GM21825 (cell line): ENCODE results near the gene PARP8.
"Not testable (repeated sequence)": the region's sequence is repeated elsewhere in the genome, so short reads cannot be mapped to it uniquely, and the experiment has no call there.

Experiments
- ATAC-seq: cut with Tn5 transposase; IDR thresholded peaks from one replicate; pipeline ENCODE4 v1.9.1; 2021; ENCODE audit warnings: mild to moderate bottlenecking, moderate library complexity; ENCODE audit not compliant: unreplicated experiment

The PARP8 gene

DNA sequence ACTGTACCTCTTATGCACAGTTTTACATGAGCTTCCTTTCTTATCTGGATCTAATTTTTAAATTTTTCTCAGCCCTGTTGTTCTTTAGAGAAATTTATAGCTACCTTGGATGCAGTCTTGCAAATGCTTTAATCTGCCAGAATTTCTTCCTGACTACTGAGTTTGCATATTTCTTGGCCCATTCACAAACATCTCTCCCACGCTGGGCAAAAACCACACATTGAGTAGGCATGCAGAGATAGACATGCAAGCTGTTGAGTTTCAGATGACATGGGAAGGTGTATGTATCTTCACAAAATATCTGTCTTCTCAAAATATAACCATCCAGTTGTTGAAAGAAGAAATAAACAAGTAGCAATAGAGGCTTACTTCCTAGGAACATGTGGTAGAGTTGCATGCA lies 101.2 kb downstream of the PARP8 start:
- ATAC-seq, result no peak

- ATAC-seq, result no peak
Measured at GRCh38 chr5:50768634-50769033, 102.2 kb downstream of the PARP8 start.

DNA sequence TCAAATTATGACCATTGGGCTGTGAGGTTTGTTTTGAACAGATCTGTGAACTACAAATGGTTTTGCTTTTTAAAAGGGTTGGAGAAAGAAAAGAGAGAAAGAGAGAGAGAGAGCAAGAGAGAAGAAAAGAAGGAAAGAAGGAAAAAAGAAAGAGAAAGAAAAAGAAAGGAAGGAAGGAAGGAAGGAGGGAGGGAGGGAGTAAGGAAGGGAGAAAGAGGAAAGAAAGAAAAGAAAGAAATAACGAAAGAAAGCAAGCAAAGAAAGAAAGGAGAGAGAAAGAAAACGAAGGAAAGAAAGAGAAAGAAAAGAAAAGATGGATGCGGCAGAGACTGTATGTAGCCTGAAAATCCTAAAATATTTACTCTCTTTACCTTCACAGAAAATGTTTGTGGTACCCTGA lies 104.0 kb downstream of the PARP8 start:
- ATAC-seq, result no peak

GRCh38 chr5:50774446-50775175 lies 108.2 kb downstream of the PARP8 start:
- not testable (repeated sequence) for ATAC-seq

GRCh38 chr5:50786073-50786472 lies 119.6 kb downstream of the PARP8 start:
- no peak for ATAC-seq

DNA sequence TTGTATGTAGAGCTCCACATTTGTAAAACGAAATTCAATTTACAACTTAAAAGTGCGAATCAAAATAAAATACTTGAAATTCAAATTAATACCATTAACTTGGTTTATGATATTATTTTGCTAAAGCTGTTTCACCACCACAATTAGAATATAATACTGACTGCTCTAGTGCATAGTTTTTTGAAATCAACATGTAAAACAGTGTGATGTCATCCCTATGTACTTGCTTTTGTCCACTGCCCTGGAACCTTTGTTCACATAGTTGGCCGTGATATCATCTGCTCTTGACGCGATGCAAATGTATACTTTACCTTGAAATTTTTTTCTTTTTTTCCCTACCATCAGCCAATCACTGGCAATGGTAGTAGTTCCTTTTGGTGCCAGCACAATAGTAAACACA lies 125.4 kb downstream of the PARP8 start:
- no peak for ATAC-seq

- no peak for ATAC-seq
Measured at GRCh38 chr5:50792843-50793242, 126.4 kb downstream of the PARP8 start.

GRCh38 chr5:50794812-50795211 lies 128.4 kb downstream of the PARP8 start:
- no peak for ATAC-seq

GRCh38 chr5:50798002-50798401 lies 131.6 kb downstream of the PARP8 start:
- no peak for ATAC-seq

GRCh38 chr5:50799596-50799995 lies 133.2 kb downstream of the PARP8 start:
- ATAC-seq, result no peak

DNA sequence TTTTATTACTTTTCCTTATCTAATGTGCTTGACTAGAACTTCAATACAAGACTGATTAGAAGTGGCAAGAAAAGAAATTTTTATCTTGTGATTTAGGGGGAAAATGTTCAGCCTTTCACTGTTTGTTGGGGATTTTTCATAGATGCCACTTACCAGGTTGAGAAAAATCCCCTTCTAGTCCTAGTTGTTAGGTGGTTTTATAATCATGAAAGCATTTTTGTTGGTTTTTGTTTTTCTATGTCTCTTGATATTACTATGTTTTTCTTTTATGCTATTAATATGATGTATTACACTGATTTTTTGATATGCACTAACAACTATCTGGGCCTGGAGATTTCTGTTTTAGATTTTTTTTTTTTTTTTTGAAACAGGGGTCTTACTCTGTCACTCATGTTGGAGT lies 134.0 kb downstream of the PARP8 start:
- no peak for ATAC-seq

GRCh38 chr5:50807661-50808060 lies 141.2 kb downstream of the PARP8 start:
- ATAC-seq, result no peak

DNA sequence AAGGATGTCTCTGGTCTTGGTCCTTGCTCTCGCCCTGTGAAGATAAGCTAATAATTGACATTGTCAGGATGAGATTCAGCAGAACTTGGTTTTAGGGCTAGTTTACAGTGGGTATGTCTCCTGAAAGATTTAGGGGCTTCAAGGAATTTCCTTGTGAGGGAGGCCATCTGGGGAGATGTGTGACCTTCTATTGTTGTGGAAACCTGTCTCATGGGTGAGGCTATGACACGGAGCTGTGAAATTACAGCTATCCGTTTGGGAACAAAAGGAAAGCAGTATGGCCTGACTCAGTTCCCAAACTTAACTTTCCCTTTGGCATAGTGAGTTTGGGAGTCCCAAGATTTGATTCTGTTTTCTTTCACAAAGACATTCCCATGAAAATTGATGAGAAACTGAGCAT lies 142.0 kb downstream of the PARP8 start:
- no peak for ATAC-seq

DNA sequence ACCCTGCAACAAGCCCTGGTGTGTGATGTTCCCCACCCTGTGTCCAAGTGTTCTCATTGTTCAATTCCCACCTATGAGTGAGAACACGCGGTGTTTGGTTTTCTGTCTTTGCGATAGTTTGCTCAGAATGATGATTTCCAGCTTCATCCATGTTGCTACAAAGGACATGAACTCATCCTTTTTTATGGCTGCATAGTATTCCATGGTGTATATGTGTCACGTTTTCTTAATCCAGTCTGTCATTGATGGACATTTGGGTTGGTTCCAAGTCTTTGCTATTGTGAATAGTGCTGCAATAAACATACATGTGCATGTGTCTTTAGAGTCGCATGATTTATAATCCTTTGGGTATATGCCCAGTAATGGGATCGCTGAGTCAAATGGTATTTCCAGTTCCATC lies 145.3 kb downstream of the PARP8 start:
- ATAC-seq, result not testable (repeated sequence)

DNA sequence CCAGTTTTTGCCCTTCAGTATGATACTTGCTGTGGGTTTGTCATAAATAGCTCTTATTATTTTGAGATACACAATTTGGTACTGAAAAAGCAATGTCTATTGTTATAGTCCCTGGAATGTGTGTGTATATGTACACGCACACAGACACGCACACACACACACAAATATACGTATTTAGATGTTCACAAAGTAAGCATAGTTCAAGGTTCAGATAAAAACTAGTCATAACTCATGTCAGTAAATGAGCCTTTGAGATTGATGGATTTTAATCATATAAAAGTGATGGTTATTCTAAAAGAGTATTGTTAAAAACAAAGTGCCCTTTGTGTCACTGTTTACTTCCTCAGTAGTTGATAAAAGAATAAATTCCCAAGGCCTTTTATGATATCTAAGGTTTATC lies 147.3 kb downstream of the PARP8 start:
- ATAC-seq, result no peak

GRCh38 chr5:50814556-50814955 lies 148.1 kb downstream of the PARP8 start:
- ATAC-seq, result no peak

DNA sequence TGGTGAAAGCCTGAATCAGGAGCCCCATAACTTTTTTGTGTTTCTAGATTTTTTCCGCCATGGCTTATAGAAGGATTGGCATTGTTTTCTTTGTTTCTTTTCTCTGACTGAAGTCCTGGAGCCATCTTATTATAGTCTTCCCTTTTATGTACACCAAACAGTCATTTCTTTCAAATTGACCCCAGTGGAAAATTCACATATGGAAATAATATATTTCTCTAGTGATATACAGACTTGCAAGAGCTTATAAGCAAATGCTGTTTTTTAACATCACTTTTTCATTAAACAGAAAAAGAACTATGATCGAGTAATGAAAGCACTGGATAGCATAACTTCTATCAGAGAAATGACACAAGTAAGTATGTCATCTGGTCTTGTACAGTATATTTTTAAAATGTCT lies 155.6 kb downstream of the PARP8 start:
- ATAC-seq, result no peak

DNA sequence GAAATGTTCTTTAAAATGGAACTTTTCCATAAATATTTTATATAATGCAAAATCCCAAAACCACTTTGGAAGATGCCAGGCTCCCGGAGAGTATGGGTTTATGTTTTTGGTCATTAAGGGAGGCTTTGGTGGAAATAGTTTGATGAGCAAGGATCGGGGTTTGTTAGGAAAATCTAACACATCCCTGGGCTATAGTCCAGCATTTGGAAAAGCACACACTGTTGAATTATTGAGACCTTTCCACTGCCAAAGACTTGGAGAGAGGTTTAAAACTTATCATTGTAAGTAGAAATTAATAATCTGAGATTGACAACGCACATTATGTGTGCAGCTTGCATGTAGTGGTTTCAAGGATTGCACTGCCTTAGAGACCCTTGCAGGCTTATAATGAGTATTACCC lies 156.3 kb downstream of the PARP8 start:
- ATAC-seq, result no peak

GRCh38 chr5:50823568-50823967 lies 157.1 kb downstream of the PARP8 start:
- no peak for ATAC-seq

DNA sequence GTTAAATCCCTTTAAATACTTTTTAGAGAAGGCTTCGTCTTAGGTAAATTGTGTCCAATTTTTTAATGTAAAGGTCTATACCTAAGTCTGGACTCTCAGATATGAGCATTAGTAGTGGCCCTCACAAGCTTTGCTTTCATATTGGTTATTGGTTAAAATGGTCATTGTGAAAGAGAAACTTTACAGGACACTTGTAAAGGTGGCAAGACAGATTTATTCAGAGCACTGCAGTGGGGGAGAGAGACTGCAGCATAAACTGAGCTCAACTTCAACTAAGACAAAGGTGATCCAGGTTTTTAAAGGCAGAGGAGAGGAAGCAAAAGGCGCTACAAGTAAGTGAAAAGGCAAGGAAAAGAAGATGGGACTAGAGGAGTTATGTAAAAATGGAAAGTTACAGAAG lies 157.7 kb downstream of the PARP8 start:
- ATAC-seq, result no peak

GRCh38 chr5:50827516-50828247 lies 161.2 kb downstream of the PARP8 start:
- no peak for ATAC-seq

DNA sequence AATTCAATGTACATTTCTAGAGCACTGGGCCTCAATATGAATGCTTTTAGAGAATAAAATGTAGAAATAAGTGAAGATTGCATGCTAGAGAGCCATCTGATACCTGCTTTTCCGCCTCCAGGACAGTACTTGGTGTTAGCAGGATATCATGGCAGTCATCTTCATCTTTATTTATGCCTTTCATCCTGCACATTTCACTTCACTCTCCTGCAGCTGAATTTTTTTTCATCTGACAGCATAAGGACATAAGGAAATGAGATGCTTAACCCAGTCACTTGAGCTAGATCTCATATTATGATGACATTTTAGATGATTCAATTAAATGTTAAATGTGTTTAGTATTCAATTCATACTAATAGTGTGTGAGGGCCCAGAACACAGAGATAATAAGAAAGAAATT lies 162.6 kb downstream of the PARP8 start:
- no peak for ATAC-seq
